IMR-90 (cell line): Measurements from ENCODE around the gene RIPOR3. TPM values are rescaled to one million over a fixed set of nuclear protein-coding genes. Genes with fewer than 3 reads are reported as not detected.
A peak's percentile ranks its signal among the peaks of the same experiment; 100 is the strongest.

Experiments used
- ATAC-seq: fragments of 200-7000 bp; cut with Tn5 transposase; 2 replicates; pipeline ENCODE4 v1.9.1; 2020; ENCODE audit warnings: low read depth, mild to moderate bottlenecking, moderate library complexity
- BruUV-seq: library from RNA; stranded (reverse); fragments of 400-500 nt; replicated peaks from 2 replicates; lab custom pipeline; 2021; lab: Mats Ljungman, UMichigan
- CTCF ChIA-PET: fragments of 300-600 bp; formaldehyde crosslinking; extraction: SDS; loops from one replicate; lab custom pipeline; 2021; ENCODE audit warnings: antibody characterized with exemption; lab: Yijun Ruan, JAX
- POLR2A ChIA-PET: fragments of 300-600 bp; sonication (Branson Sonifier 250); formaldehyde crosslinking; loops from one replicate; lab custom pipeline; 2022; ENCODE audit warnings: antibody characterized with exemption; ENCODE audit not compliant: unreplicated experiment; lab: Charles Lee
- DNase-seq: peaks from one replicate; pipeline ENCODE4 v3.0.0; 2013
- H2AFZ ChIP-seq: replicated peaks from 2 replicates; pipeline ENCODE3; 2013; ENCODE audit warnings: low read length, mild to moderate bottlenecking; ENCODE audit not compliant: poor library complexity
- H2AK5ac ChIP-seq: 2 replicates; pipeline ENCODE4 v1.6.1; 2013; ENCODE audit warnings: low read depth, low read length, inconsistent platforms
- H2AK9ac ChIP-seq: replicated peaks from 2 replicates; pipeline ENCODE3; 2013; ENCODE audit warnings: mild to moderate bottlenecking, low read depth, low read length, moderate library complexity; ENCODE audit not compliant: poor library complexity
- H2BK120ac ChIP-seq: 2 replicates; pipeline ENCODE4 v1.6.1; 2013; ENCODE audit warnings: low read depth, low read length, inconsistent platforms
- H2BK15ac ChIP-seq: 3 replicates; pipeline ENCODE4 v1.6.1; 2013; ENCODE audit warnings: low read depth, low read length, inconsistent platforms
- H2BK20ac ChIP-seq: 2 replicates; pipeline ENCODE4 v1.6.1; 2013; ENCODE audit warnings: low read depth, mild to moderate bottlenecking, inconsistent platforms, low read length, moderate library complexity
- H2BK5ac ChIP-seq: 2 replicates; pipeline ENCODE4 v1.6.1; 2013; ENCODE audit warnings: mild to moderate bottlenecking, low read depth, low read length, inconsistent platforms; ENCODE audit not compliant: poor library complexity, severe bottlenecking
- H3K14ac ChIP-seq: replicated peaks from 2 replicates; pipeline ENCODE4 v1.6.1; 2013; ENCODE audit warnings: low read depth, low read length, inconsistent platforms
- H3K18ac ChIP-seq: 2 replicates; pipeline ENCODE4 v1.6.1; 2013; ENCODE audit warnings: low read depth, low read length, control low read depth
- H3K23ac ChIP-seq: 2 replicates; pipeline ENCODE4 v1.6.1; 2013; ENCODE audit warnings: low read depth, low read length, inconsistent platforms
- H3K27ac ChIP-seq: 2 replicates; pipeline ENCODE4 v1.5.1; 2013; ENCODE audit warnings: mild to moderate bottlenecking, control low read depth, low read length; ENCODE audit not compliant: insufficient read depth
- H3K27me3 ChIP-seq: 2 replicates; pipeline ENCODE4 v1.6.1; 2013; ENCODE audit warnings: low read length; ENCODE audit not compliant: control insufficient read depth, insufficient read depth
- H3K36me3 ChIP-seq: 2 replicates; pipeline ENCODE4 v1.6.1; 2013; ENCODE audit warnings: low read length, mixed read lengths; ENCODE audit not compliant: control insufficient read depth, insufficient read depth
- H3K4ac ChIP-seq: 2 replicates; pipeline ENCODE4 v1.6.1; 2013; ENCODE audit warnings: low read depth, low read length, inconsistent platforms
- H3K4me1 ChIP-seq: 2 replicates; pipeline ENCODE4 v1.6.1; 2013; ENCODE audit warnings: low read length, mixed read lengths; ENCODE audit not compliant: control insufficient read depth, insufficient read depth
- H3K4me2 ChIP-seq: 2 replicates; pipeline ENCODE4 v1.6.1; 2013; ENCODE audit warnings: low read depth, mild to moderate bottlenecking, control low read depth, low read length, moderate library complexity
- H3K4me3 ChIP-seq: 2 replicates; pipeline ENCODE4 v1.5.1; 2013; ENCODE audit warnings: low read depth, mild to moderate bottlenecking, control low read depth, low read length, moderate library complexity; ENCODE audit not compliant: insufficient read depth
- H3K56ac ChIP-seq: 2 replicates; pipeline ENCODE4 v1.6.1; 2013; ENCODE audit warnings: low read length, inconsistent platforms; ENCODE audit not compliant: insufficient read depth; ENCODE audit errors: extremely low read depth
- H3K79me1 ChIP-seq, 2 experiments: 2 replicates each; pipeline ENCODE4 v1.6.1; 2013; ENCODE audit warnings: low read length in 2 of 2, inconsistent platforms in 1 of 2, low read depth in 1 of 2
- H3K9ac ChIP-seq: 2 replicates; pipeline ENCODE4 v1.6.1; 2013; ENCODE audit warnings: low read depth, low read length, control low read depth
- H3K9me1 ChIP-seq: 2 replicates; pipeline ENCODE4 v1.6.1; 2013; ENCODE audit warnings: low read length, inconsistent platforms; ENCODE audit not compliant: insufficient read depth
- H3K9me3 ChIP-seq: 2 replicates; pipeline ENCODE4 v1.6.1; 2013; ENCODE audit warnings: low read length; ENCODE audit not compliant: control insufficient read depth, insufficient read depth
- H4K20me1 ChIP-seq: 2 replicates; pipeline ENCODE4 v1.6.1; 2013; ENCODE audit warnings: low read length, inconsistent platforms; ENCODE audit not compliant: insufficient read depth
- H4K5ac ChIP-seq: 2 replicates; pipeline ENCODE4 v1.6.1; 2013; ENCODE audit warnings: mild to moderate bottlenecking, low read depth, low read length, control low read depth
- H4K8ac ChIP-seq, 2 experiments: 2 replicates each; pipeline ENCODE4 v1.6.1; 2013; ENCODE audit warnings: low read depth in 2 of 2, low read length in 2 of 2, control low read depth in 1 of 2, inconsistent platforms in 1 of 2
- H4K91ac ChIP-seq: 2 replicates; pipeline ENCODE4 v1.6.1; 2013; ENCODE audit warnings: low read depth, low read length, inconsistent platforms; ENCODE audit not compliant: insufficient read depth
- BHLHE40 ChIP-seq: fragments of 150-350 bp; IDR thresholded peaks from 2 replicates; pipeline ENCODE4 v1.6.1; 2016; ENCODE audit warnings: mild to moderate bottlenecking, low read depth, low read length
- ELK1 ChIP-seq: fragments of 150-350 bp; IDR thresholded peaks from 2 replicates; pipeline ENCODE4 v1.6.1; 2016; ENCODE audit warnings: low read depth, mild to moderate bottlenecking, low read length, moderate library complexity, borderline replicate concordance
- MXI1 ChIP-seq: IDR thresholded peaks from 2 replicates; pipeline ENCODE4 v1.6.1; 2012; ENCODE audit warnings: low read depth, mild to moderate bottlenecking, low read length, moderate library complexity, borderline replicate concordance
- RCOR1 ChIP-seq: IDR thresholded peaks from 2 replicates; pipeline ENCODE4 v1.6.1; 2012; ENCODE audit warnings: mild to moderate bottlenecking, low read length, improper control_type of control experiment; ENCODE audit not compliant: insufficient replicate concordance
- SMC3 ChIP-seq: fragments of 150-350 bp; IDR thresholded peaks from 2 replicates; pipeline ENCODE4 v1.6.1; 2016; ENCODE audit warnings: low read depth, mild to moderate bottlenecking, antibody characterized with exemption, low read length, moderate library complexity
- WGBS, 2 experiments: methylation state at CpG; one replicate each; pipeline versions ENCODE4 v1.1.5 to v1.1.7; 2013; ENCODE audit warnings: missing lambda C conversion rate in 2 of 2; ENCODE audit not compliant: insufficient read length in 1 of 2; ENCODE audit errors: extremely low coverage in 2 of 2; 5-methylcytosine and 5-hydroxymethylcytosine counted together
- dilution Hi-C: fragments of 300-500 bp; cut with HindIII; formaldehyde crosslinking; loops from one replicate; pipeline ENCODE4 v1.14.3; 2018; ENCODE audit warnings: low sequenced_read_pairs; ENCODE audit not compliant: unreplicated experiment
- in situ Hi-C: fragments of 300-500 bp; cut with MboI; formaldehyde crosslinking; loops from 3 replicates; pipeline ENCODE4 v1.14.3; 2019; ENCODE audit warnings: low sequenced_read_pairs, inconsistent platforms, mixed read lengths
- intact Hi-C: fragments of 100-400 bp; cut with micrococcal nuclease; formaldehyde crosslinking; loops from 2 replicates; pipeline ENCODE4 v1.10.0; 2022
- polyA plus RNA-seq, 3 experiments: library from polyadenylated mRNA; depleted of rRNA; stranded (reverse); fragments of >200 nt; gene quantifications; 2 replicates each; pipeline ENCODE4 v1.2.3, GENCODE V29; 2012; ENCODE audit warnings: low replicate concordance in 1 of 3
- total RNA-seq: library from RNA; depleted of rRNA; stranded (reverse); fragments of >200 nt; gene quantifications from 2 replicates; pipeline ENCODE4 v1.2.3, GENCODE V29; 2012
- TF ChIP-seq, protein P1 (sequence below): fragments of 150-350 bp; IDR thresholded peaks from 2 replicates; pipeline ENCODE4 v1.6.1; 2017; ENCODE audit warnings: mild to moderate bottlenecking, antibody characterized with exemption, low read length, low read depth

The RIPOR3 gene
- total and polyA plus RNA-seq, 2 of the 4 experiments (the other 2 are of a cell fraction), result 0.54 to 1.7 TPM

GRCh38 chr20:50538276-50538675 lies 153.1 kb downstream of the RIPOR3 start:
- H2BK120ac ChIP-seq, result peak overlapping the region; percentile 7; the same call in 1 of the 2 replicates
- H3K18ac ChIP-seq, result peak overlapping the region; percentile 71; the same call in 1 of the 2 replicates
- H4K5ac ChIP-seq, result peak overlapping the region; percentile 6; the same call in 1 of the 2 replicates
- no peak overlapping the region for H3K56ac ChIP-seq
- H3K4me2 ChIP-seq, result peak overlapping the region; percentile 35; the same call in 1 of the 2 replicates
- ChIA-PET POLR2A (interaction anchor here (0.5 kb wide), 1 partner anchor 16 kb away, joined by 5 read pairs; no protein-coding TSS in a partner anchor), CTCF (interaction anchor here (1.1 kb wide), 1 partner anchor 18 kb away, joined by 3 read pairs; no protein-coding TSS in a partner anchor)
- in situ Hi-C loops, result no loop called here
- peak overlapping the region; percentile 9; the same call in 1 of the 2 replicates for H2BK20ac ChIP-seq
- no peak overlapping the region for H3K4me3 ChIP-seq
- H4K8ac ChIP-seq, result peak overlapping the region in 1 of 2 experiments; percentile 57; a peak in 1 of 4 replicates
- no peak overlapping the region for H2AK9ac ChIP-seq
- TF ChIP-seq RCOR1, result no peak
- TF ChIP-seq BHLHE40, result no peak
- TF ChIP-seq MXI1, result no peak
- TF ChIP-seq, protein P1, sequence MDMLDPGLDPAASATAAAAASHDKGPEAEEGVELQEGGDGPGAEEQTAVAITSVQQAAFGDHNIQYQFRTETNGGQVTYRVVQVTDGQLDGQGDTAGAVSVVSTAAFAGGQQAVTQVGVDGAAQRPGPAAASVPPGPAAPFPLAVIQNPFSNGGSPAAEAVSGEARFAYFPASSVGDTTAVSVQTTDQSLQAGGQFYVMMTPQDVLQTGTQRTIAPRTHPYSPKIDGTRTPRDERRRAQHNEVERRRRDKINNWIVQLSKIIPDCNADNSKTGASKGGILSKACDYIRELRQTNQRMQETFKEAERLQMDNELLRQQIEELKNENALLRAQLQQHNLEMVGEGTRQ, result no peak
- no peak for TF ChIP-seq ELK1
- TF ChIP-seq SMC3, result no peak
- H3K9me3 ChIP-seq, result no peaks in the 10 kb centered on the region
- intact Hi-C loops, result no loop called here
- H2AFZ ChIP-seq, result no peak overlapping the region
- no peaks in the 10 kb centered on the region for H3K27me3 ChIP-seq
- H3K23ac ChIP-seq, result peak overlapping the region; percentile 25; the same call in 1 of the 2 replicates
- peaks cover 10% of the 10 kb centered on the region for H3K36me3 ChIP-seq
- DNase-seq (no peak), ATAC-seq (no peak)
- H3K4me1 ChIP-seq, result peaks cover 46% of the 10 kb centered on the region
- peak overlapping the region; percentile 7 for H4K91ac ChIP-seq
- WGBS, 2 experiments, result 0% methylated on average over 1 of the region's 4 CpGs; no CpG with 5 or more reads in 1 of the 2 experiments
- H3K27ac ChIP-seq, result peak overlapping the region; percentile 69; the same call in 1 of the 2 replicates
- H3K14ac ChIP-seq, result peak overlapping the region; percentile 45; the same call in 1 of the 2 replicates
- no peak overlapping the region for H3K9ac ChIP-seq
- H2BK15ac ChIP-seq, result peak overlapping the region; percentile 7; the same call in 1 of the 3 replicates
- H3K79me1 ChIP-seq, result peaks cover 34 to 76% of the 10 kb centered on the region in 2 experiments
- peak overlapping the region; percentile 2; the same call in 1 of the 2 replicates for H3K4ac ChIP-seq
- peak overlapping the region; percentile 26 for H2AK5ac ChIP-seq
- BruUV-seq, result no TSS peak
- peaks cover 27% of the 10 kb centered on the region for H4K20me1 ChIP-seq
- peak overlapping the region; percentile 52 for H2BK5ac ChIP-seq
- dilution Hi-C loops, result no loop called here
- peaks cover 33% of the 10 kb centered on the region for H3K9me1 ChIP-seq
